Tibial nerve (tissue), 3 donors: ENCODE results near the gene GPN2.

Experiments used
- CTCF ChIP-seq, 5 experiments: fragments of 200-600 bp in 3 of 5; fragments of 450-650 bp in 2 of 5; sonication (generic) in 3 of 5; IDR thresholded peaks; one replicate each; pipeline ENCODE4 v1.5.1; 2016 to 2019; ENCODE audit warnings: antibody characterized with exemption in 5 of 5, mild to moderate bottlenecking in 3 of 5, moderate library complexity in 2 of 5
- POLR2A ChIP-seq, 2 donors: fragments of 450-650 bp; IDR thresholded peaks; one replicate each; pipeline ENCODE4 v1.6.1; 2017; ENCODE audit warnings: antibody characterized with exemption in 2 of 2, mild to moderate bottlenecking in 2 of 2, moderate library complexity in 2 of 2

- TF ChIP-seq POLR2A (IDR thresholded peaks at IDR 0.05) (no peak), CTCF (IDR thresholded peaks at IDR 0.05) (peak; percentile 64 to 84 (median 78))
Measured at GRCh38 chr1:26853156-26853555, 36.9 kb downstream of the GPN2 start.
